ENCODE measurements around the gene IQSEC3.

IQSEC3 gene

DNA sequence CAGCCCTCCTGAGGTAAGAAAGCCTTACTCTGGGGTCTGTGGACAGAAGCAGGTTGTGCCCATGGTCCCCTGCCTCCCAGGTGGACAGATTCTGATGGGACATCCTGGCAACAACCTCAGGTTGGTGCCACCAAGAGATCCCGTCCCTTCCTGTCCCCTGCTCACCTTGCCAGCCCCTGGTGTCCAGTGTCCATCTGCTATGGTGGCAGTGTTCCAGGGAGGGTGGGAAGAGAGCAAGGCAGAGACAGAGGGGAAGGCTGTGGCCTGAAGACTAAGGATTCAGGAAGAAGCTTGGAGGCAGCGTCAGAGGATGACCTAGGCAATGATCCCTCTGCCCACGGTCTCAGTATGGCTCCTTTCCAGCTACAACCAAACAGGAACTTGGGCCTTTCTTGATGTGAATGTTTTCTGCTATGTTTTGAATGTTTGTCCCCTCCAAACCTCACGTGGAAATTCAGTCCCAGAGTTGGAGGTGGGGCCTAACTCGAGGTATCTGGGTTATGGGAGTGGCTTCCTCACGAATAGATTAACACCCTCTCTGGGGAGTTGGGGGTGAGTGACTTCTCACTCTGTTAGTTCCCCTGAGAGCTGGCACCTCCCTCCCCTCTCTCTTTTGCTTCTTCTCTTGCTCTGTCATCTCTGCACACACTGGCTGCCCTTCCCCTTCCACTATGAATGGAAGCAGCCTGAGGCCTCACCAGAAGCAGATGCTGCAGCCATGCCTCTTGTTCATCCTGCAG is 26.9 kb downstream of the IQSEC3 start:
- H3K4me1 ChIP-seq (ENCODE audit: insufficient read depth, low read length, poor library complexity, severe bottlenecking), result peaks cover 18% of the 10 kb centered on the region
- no peaks in the 10 kb centered on the region for H3F3A ChIP-seq (ENCODE audit: low read depth)
- no peaks in the 10 kb centered on the region for H3K79me2 ChIP-seq (ENCODE audit: insufficient read depth, low read length)
- H3K27me3 ChIP-seq (ENCODE audit: insufficient read depth, low read length, poor library complexity, severe bottlenecking), result no peaks in the 10 kb centered on the region
- no peak overlapping the region for H3K4me2 ChIP-seq (ENCODE audit: low read depth, low read length, poor library complexity, severe bottlenecking)
- no peak for TF ChIP-seq EZH2phosphoT487 (IDR thresholded peaks at IDR 0.05; ENCODE audit: borderline replicate concordance)
- TF ChIP-seq, protein P1, sequence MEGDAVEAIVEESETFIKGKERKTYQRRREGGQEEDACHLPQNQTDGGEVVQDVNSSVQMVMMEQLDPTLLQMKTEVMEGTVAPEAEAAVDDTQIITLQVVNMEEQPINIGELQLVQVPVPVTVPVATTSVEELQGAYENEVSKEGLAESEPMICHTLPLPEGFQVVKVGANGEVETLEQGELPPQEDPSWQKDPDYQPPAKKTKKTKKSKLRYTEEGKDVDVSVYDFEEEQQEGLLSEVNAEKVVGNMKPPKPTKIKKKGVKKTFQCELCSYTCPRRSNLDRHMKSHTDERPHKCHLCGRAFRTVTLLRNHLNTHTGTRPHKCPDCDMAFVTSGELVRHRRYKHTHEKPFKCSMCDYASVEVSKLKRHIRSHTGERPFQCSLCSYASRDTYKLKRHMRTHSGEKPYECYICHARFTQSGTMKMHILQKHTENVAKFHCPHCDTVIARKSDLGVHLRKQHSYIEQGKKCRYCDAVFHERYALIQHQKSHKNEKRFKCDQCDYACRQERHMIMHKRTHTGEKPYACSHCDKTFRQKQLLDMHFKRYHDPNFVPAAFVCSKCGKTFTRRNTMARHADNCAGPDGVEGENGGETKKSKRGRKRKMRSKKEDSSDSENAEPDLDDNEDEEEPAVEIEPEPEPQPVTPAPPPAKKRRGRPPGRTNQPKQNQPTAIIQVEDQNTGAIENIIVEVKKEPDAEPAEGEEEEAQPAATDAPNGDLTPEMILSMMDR (conservative IDR thresholded peaks at IDR 0.05; ENCODE audit: low read length), result no peak
- H3K9me2 ChIP-seq (replicated peaks; ENCODE audit: low read depth, low read length), result no peaks in the 10 kb centered on the region
- H2AFZ ChIP-seq (ENCODE audit: low read length), result no peak overlapping the region
- no peak overlapping the region for H3K9ac ChIP-seq (ENCODE audit: low read depth, low read length, poor library complexity, severe bottlenecking)
- no peak overlapping the region for H3K4me3 ChIP-seq (ENCODE audit: low read length, poor library complexity, severe bottlenecking)
- H4K20me1 ChIP-seq (ENCODE audit: insufficient read depth, low read length, poor library complexity, severe bottlenecking), result no peaks in the 10 kb centered on the region
- H3K9me3 ChIP-seq (ENCODE audit: insufficient read depth, low read depth, low read length), result peaks cover 7% of the 10 kb centered on the region; the same call in 1 of the 2 replicates
- H3K36me3 ChIP-seq (ENCODE audit: insufficient read depth, low read length), result no peaks in the 10 kb centered on the region

DNA sequence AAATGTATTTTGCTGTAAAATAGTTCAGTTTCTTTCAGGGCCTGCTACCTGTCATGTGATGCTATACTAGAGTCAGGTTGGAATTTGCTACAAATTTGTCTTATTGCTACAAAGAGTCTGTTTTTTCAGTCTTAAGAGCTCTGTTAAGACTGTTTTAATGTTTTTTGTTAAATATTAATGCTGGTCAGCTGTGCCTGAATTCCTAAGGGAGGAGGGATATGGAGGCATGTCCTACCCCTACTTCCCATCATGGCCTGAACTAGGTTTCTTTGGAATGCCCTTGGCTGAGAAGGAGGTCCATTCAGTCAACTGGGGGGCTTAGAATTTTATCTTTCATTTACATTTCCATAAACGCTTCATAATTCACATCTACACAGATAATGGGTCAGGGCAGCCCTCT is 30.0 kb downstream of the IQSEC3 start:
- Histone ChIP-seq H2AFZ (ENCODE audit: low read length) (no peak overlapping the region), H4K20me1 (ENCODE audit: insufficient read depth, low read length, poor library complexity, severe bottlenecking) (no peaks in the 10 kb centered on the region), H3K9ac (ENCODE audit: low read depth, low read length, poor library complexity, severe bottlenecking) (no peak overlapping the region), H3K4me2 (ENCODE audit: low read depth, low read length, poor library complexity, severe bottlenecking) (no peak overlapping the region), H3K9me3 (ENCODE audit: insufficient read depth, low read depth, low read length) (no peaks in the 10 kb centered on the region), H3K36me3 (ENCODE audit: insufficient read depth, low read length) (no peaks in the 10 kb centered on the region), H3K4me1 (ENCODE audit: insufficient read depth, low read length, poor library complexity, severe bottlenecking) (peaks cover 24% of the 10 kb centered on the region), H3K79me2 (ENCODE audit: insufficient read depth, low read length) (no peaks in the 10 kb centered on the region), H3K27me3 (ENCODE audit: insufficient read depth, low read length, poor library complexity, severe bottlenecking) (no peaks in the 10 kb centered on the region), H3F3A (ENCODE audit: low read depth) (no peaks in the 10 kb centered on the region), H3K4me3 (ENCODE audit: low read length, poor library complexity, severe bottlenecking) (no peak overlapping the region), H3K9me2 (replicated peaks; ENCODE audit: low read depth, low read length) (no peaks in the 10 kb centered on the region)
- no peak for TF ChIP-seq EZH2phosphoT487 (IDR thresholded peaks at IDR 0.05; ENCODE audit: borderline replicate concordance)
- TF ChIP-seq, protein P1 (conservative IDR thresholded peaks at IDR 0.05; ENCODE audit: low read length), result no peak

- Histone ChIP-seq H3K9me2 (replicated peaks; ENCODE audit: low read depth, low read length) (no peaks in the 10 kb centered on the region), H3K79me2 (ENCODE audit: insufficient read depth, low read length) (no peaks in the 10 kb centered on the region), H3F3A (ENCODE audit: low read depth) (0 out of 2 replicates have a peak, but pooled peaks cover 3% of the 10 kb centered on the region), H3K9me3 (ENCODE audit: insufficient read depth, low read depth, low read length) (no peaks in the 10 kb centered on the region), H3K4me3 (ENCODE audit: low read length, poor library complexity, severe bottlenecking) (no peak overlapping the region), H3K4me2 (ENCODE audit: low read depth, low read length, poor library complexity, severe bottlenecking) (no peak overlapping the region), H3K4me1 (ENCODE audit: insufficient read depth, low read length, poor library complexity, severe bottlenecking) (peaks cover 37% of the 10 kb centered on the region), H2AFZ (ENCODE audit: low read length) (no peak overlapping the region), H3K9ac (ENCODE audit: low read depth, low read length, poor library complexity, severe bottlenecking) (no peak overlapping the region), H3K36me3 (ENCODE audit: insufficient read depth, low read length) (no peaks in the 10 kb centered on the region), H4K20me1 (ENCODE audit: insufficient read depth, low read length, poor library complexity, severe bottlenecking) (no peaks in the 10 kb centered on the region), H3K27me3 (ENCODE audit: insufficient read depth, low read length, poor library complexity, severe bottlenecking) (no peaks in the 10 kb centered on the region)
- no peak for TF ChIP-seq EZH2phosphoT487 (IDR thresholded peaks at IDR 0.05; ENCODE audit: borderline replicate concordance)
- TF ChIP-seq, protein P1 (conservative IDR thresholded peaks at IDR 0.05; ENCODE audit: low read length), result no peak
These were observed 32.4 kb downstream of the IQSEC3 start for GRCh38 chr12:98924-99352.

All from Loucy (cell line).